ENCODE measurements around the gene DIP2C. TPM values are rescaled to one million over a fixed set of nuclear protein-coding genes. Genes with fewer than 3 reads are reported as not detected.
"Not testable (repeated sequence)": the region's sequence is repeated elsewhere in the genome, so short reads cannot be mapped to it uniquely, and the experiment has no call there.

Gene DIP2C
- total RNA-seq, 1 donor from 2014 or later, result 11.4 TPM

- H3K4me3 ChIP-seq (ENCODE audit: low read depth, low read length), result peak overlapping the region; percentile 61
- DNase-seq (ENCODE audit: low read depth), result peak; percentile 74
- TF ChIP-seq, protein P1, sequence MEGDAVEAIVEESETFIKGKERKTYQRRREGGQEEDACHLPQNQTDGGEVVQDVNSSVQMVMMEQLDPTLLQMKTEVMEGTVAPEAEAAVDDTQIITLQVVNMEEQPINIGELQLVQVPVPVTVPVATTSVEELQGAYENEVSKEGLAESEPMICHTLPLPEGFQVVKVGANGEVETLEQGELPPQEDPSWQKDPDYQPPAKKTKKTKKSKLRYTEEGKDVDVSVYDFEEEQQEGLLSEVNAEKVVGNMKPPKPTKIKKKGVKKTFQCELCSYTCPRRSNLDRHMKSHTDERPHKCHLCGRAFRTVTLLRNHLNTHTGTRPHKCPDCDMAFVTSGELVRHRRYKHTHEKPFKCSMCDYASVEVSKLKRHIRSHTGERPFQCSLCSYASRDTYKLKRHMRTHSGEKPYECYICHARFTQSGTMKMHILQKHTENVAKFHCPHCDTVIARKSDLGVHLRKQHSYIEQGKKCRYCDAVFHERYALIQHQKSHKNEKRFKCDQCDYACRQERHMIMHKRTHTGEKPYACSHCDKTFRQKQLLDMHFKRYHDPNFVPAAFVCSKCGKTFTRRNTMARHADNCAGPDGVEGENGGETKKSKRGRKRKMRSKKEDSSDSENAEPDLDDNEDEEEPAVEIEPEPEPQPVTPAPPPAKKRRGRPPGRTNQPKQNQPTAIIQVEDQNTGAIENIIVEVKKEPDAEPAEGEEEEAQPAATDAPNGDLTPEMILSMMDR (conservative IDR thresholded peaks at IDR 0.05; ENCODE audit: low read depth, low read length), result peak; percentile 13
Measured at GRCh38 chr10:683448-684071, 5.9 kb downstream of the DIP2C start.

DNA sequence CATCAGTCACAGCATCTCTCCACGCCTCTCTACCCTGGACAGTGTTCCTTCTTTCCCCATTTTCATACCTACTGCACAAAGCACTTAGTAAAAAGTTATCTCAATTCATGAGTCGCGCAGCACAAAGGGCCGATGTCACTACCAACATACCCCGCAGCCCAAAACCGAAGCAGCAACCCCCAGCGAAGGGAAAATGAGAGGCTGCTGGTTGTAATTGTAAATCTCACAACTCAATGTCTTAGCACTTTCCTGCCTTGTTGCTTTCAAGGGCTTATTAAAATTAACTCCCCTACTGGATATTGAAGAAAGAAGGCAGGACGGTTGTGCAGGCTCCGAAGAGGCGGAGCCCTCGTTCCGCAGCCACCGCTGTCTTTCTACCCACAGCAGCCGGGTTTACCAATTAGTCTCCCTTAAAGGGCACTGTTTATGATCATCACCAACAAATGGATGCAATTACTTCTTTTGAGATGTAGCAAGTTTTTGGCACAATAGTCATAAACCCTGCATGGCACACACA lies 6.5 kb downstream of the DIP2C start:
- TF ChIP-seq, protein P1 (conservative IDR thresholded peaks at IDR 0.05; ENCODE audit: low read depth, low read length), result no peak
- peak overlapping the region; percentile 61 for H3K4me3 ChIP-seq (ENCODE audit: low read depth, low read length)
- no peak for DNase-seq (ENCODE audit: low read depth)

GRCh38 chr10:681670-682318 lies 7.7 kb downstream of the DIP2C start:
- DNase-seq (ENCODE audit: low read depth), result peak; percentile 81
- TF ChIP-seq, protein P1 (conservative IDR thresholded peaks at IDR 0.05; ENCODE audit: low read depth, low read length), result no peak
- peak overlapping the region; percentile 31 for H3K4me3 ChIP-seq (ENCODE audit: low read depth, low read length)

DNA sequence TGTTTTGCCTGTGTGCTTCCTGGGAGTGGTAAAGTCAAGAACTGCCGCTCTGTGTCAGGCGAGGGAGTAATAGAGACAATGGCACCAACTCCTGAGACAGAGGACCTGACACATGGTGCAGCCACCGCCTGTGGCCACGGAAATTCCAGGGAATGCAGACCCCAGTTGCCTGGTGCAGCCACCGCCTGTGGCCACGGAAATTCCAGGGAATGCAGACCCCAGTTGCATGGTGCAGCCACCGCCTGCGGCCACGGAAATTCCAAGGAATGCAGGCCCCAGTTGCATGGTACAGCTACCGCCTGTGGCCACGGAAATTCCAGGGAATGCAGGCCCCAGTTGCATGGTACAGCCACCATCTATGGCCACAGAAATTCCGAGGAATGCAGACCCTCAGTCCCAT lies 8.7 kb downstream of the DIP2C start:
- DNase-seq (ENCODE audit: low read depth), result no peak
- TF ChIP-seq, protein P1 (conservative IDR thresholded peaks at IDR 0.05; ENCODE audit: low read depth, low read length), result no peak
- no peak overlapping the region for H3K4me3 ChIP-seq (ENCODE audit: low read depth, low read length)

GRCh38 chr10:680146-680545 lies 9.3 kb downstream of the DIP2C start:
- H3K4me3 ChIP-seq (ENCODE audit: low read depth, low read length), result no peak overlapping the region
- DNase-seq (ENCODE audit: low read depth), result no peak
- TF ChIP-seq, protein P1 (conservative IDR thresholded peaks at IDR 0.05; ENCODE audit: low read depth, low read length), result no peak

DNA sequence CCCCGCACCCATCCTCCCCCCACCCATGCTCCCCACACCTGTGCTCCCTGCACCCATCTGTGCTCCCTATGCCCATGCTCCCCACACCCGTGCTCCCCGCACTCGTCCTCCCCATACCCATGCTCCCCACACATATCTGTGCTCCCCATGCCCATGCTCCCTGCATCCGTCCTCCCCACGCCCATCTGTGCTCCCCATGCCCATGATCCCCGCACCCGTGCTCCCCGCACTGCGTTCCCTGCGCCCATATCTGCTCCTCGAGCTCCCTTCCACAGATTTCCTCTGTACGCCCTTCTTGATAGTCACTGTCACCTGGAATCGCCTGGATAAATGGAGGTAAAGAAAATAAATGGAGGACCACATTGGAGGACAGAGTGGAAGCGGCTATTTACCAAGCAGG lies 9.9 kb downstream of the DIP2C start:
- H3K4me3 ChIP-seq (ENCODE audit: low read depth, low read length), result no peak overlapping the region
- TF ChIP-seq, protein P1 (conservative IDR thresholded peaks at IDR 0.05; ENCODE audit: low read depth, low read length), result no peak
- DNase-seq (ENCODE audit: low read depth), result no peak

DNA sequence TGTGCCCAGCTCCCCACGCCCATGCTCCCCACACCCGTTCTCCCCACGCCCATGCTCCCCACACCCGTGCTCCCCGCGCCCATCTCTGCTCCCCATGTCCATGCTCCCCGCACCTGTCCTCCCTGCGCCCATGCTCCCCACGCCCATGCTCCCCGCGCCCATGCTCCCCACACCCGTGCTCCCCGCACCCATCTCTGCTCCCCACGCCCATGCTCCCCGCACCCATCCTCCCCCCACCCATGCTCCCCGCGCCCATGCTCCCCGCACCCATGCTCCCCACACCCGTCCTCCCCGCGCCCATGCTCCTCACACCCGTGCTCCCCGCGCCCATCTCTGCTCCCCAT lies 10.8 kb downstream of the DIP2C start:
- not testable (repeated sequence) for DNase-seq (ENCODE audit: low read depth); H3K4me3 ChIP-seq (ENCODE audit: low read depth, low read length)
